ENCODE data around the gene RETREG3.

DNA sequence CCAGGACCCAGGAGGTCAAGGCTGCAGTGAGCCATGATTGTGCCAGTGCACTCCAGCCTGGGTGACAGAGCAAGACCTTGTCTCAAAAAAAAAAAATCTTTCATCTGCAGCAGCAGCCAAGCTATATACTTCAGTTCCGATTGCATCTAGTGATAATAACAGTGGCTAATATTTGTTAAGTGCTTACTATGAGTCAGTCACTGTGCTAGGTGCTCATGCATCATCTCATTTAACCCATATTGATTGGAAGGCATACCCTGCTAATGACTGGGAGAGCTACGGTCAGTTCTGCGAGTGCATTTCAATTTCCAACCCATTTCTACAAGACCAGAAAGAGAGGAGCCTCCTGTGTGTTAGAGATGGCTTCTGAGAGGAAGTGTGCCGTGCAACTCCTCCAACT lies 42.2 kb upstream of the RETREG3 start:
- TF ChIP-seq, protein P1, sequence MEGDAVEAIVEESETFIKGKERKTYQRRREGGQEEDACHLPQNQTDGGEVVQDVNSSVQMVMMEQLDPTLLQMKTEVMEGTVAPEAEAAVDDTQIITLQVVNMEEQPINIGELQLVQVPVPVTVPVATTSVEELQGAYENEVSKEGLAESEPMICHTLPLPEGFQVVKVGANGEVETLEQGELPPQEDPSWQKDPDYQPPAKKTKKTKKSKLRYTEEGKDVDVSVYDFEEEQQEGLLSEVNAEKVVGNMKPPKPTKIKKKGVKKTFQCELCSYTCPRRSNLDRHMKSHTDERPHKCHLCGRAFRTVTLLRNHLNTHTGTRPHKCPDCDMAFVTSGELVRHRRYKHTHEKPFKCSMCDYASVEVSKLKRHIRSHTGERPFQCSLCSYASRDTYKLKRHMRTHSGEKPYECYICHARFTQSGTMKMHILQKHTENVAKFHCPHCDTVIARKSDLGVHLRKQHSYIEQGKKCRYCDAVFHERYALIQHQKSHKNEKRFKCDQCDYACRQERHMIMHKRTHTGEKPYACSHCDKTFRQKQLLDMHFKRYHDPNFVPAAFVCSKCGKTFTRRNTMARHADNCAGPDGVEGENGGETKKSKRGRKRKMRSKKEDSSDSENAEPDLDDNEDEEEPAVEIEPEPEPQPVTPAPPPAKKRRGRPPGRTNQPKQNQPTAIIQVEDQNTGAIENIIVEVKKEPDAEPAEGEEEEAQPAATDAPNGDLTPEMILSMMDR (IDR thresholded peaks at IDR 0.05), result no peak
- TF ChIP-seq POLR2A (IDR thresholded peaks at IDR 0.05; ENCODE audit: low read length) (no peak), KDM1A (IDR thresholded peaks at IDR 0.05; ENCODE audit: low read depth) (no peak), JUN (IDR thresholded peaks at IDR 0.05) (no peak), NR3C1 (IDR thresholded peaks at IDR 0.05) (no peak), HDAC2 (IDR thresholded peaks at IDR 0.05) (no peak), TP53 (CRISPR knock-in tag; IDR thresholded peaks at IDR 0.05) (no peak), RAD21 (conservative IDR thresholded peaks at IDR 0.05 in 1 of 2, IDR thresholded peaks at IDR 0.05 in 1 of 2) (no peak), EP300 (IDR thresholded peaks at IDR 0.05) (no peak), JUNB (IDR thresholded peaks at IDR 0.05) (no peak)
- TF ChIP-seq, protein P2, sequence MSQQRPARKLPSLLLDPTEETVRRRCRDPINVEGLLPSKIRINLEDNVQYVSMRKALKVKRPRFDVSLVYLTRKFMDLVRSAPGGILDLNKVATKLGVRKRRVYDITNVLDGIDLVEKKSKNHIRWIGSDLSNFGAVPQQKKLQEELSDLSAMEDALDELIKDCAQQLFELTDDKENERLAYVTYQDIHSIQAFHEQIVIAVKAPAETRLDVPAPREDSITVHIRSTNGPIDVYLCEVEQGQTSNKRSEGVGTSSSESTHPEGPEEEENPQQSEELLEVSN (IDR thresholded peaks at IDR 0.05; ENCODE audit: borderline replicate concordance, low read depth), result no peak
- TF ChIP-seq, protein P3, sequence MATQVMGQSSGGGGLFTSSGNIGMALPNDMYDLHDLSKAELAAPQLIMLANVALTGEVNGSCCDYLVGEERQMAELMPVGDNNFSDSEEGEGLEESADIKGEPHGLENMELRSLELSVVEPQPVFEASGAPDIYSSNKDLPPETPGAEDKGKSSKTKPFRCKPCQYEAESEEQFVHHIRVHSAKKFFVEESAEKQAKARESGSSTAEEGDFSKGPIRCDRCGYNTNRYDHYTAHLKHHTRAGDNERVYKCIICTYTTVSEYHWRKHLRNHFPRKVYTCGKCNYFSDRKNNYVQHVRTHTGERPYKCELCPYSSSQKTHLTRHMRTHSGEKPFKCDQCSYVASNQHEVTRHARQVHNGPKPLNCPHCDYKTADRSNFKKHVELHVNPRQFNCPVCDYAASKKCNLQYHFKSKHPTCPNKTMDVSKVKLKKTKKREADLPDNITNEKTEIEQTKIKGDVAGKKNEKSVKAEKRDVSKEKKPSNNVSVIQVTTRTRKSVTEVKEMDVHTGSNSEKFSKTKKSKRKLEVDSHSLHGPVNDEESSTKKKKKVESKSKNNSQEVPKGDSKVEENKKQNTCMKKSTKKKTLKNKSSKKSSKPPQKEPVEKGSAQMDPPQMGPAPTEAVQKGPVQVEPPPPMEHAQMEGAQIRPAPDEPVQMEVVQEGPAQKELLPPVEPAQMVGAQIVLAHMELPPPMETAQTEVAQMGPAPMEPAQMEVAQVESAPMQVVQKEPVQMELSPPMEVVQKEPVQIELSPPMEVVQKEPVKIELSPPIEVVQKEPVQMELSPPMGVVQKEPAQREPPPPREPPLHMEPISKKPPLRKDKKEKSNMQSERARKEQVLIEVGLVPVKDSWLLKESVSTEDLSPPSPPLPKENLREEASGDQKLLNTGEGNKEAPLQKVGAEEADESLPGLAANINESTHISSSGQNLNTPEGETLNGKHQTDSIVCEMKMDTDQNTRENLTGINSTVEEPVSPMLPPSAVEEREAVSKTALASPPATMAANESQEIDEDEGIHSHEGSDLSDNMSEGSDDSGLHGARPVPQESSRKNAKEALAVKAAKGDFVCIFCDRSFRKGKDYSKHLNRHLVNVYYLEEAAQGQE (IDR thresholded peaks at IDR 0.05), result no peak
